T-helper 2 cell treated with Interferon-gamma antibody and Interleukin-4, amounts not matched to agents 5 μg/mL and 100 μg/mL, for 36 hours (primary cell): Measurements from ENCODE around the gene DAZ2.
"Not testable (repeated sequence)": the region's sequence is repeated elsewhere in the genome, so short reads cannot be mapped to it uniquely, and the experiment has no call there.

Source experiments
- DNase-seq: peaks from one replicate; pipeline ENCODE4 v3.0.0; 2021; ENCODE audit warnings: low spot score
- H3K27ac Mint-ChIP-seq: one replicate; pipeline ENCODE4 v1.8.0; 2021; ENCODE audit warnings: mild to moderate bottlenecking, mixed read lengths
- H3K27me3 Mint-ChIP-seq: one replicate; pipeline ENCODE4 v1.8.0; 2021; ENCODE audit warnings: low read depth, mixed read lengths
- H3K36me3 Mint-ChIP-seq: one replicate; pipeline ENCODE4 v1.8.0; 2021; ENCODE audit warnings: low read depth, mixed read lengths
- H3K4me1 Mint-ChIP-seq: one replicate; pipeline ENCODE4 v1.8.0; 2021; ENCODE audit warnings: low read depth, mixed read lengths
- H3K4me3 Mint-ChIP-seq: one replicate; pipeline ENCODE4 v1.8.0; 2022; ENCODE audit warnings: mild to moderate bottlenecking, moderate library complexity, mixed read lengths
- H3K9me3 Mint-ChIP-seq: one replicate; pipeline ENCODE4 v1.8.0; 2021; ENCODE audit warnings: mixed read lengths

DAZ2 gene

GRCh38 chrY:23219233-23219632, at the start of gene DAZ2:
Gene DAZ2, plus strand, starts transcription at chrY:23219533. Its CDS starts 208 bp downstream, at chrY:23219741.
- H3K4me1 Mint-ChIP-seq, H3K36me3 Mint-ChIP-seq, H3K27ac Mint-ChIP-seq, DNase-seq, H3K27me3 Mint-ChIP-seq, H3K4me3 Mint-ChIP-seq, H3K9me3 Mint-ChIP-seq: not testable (repeated sequence)

- not testable (repeated sequence) for DNase-seq, H3K27ac Mint-ChIP-seq, H3K4me1 Mint-ChIP-seq, H3K36me3 Mint-ChIP-seq, H3K9me3 Mint-ChIP-seq, H3K4me3 Mint-ChIP-seq, H3K27me3 Mint-ChIP-seq
These were observed 20.4 kb upstream of the DAZ2 start, which contains the start of gene DAZ1 for GRCh38 chrY:23198908-23199307. Gene DAZ1, minus strand, starts transcription at chrY:23199008. Its CDS starts 208 bp downstream, at chrY:23198800.

- H3K9me3 Mint-ChIP-seq, DNase-seq, H3K4me3 Mint-ChIP-seq, H3K4me1 Mint-ChIP-seq, H3K27me3 Mint-ChIP-seq, H3K36me3 Mint-ChIP-seq, H3K27ac Mint-ChIP-seq: not testable (repeated sequence)
These were observed 11.9 kb upstream of the DAZ2 start for GRCh38 chrY:23207455-23207854.

GRCh38 chrY:23209802-23210495, 9.4 kb upstream of the DAZ2 start:
- DNase-seq, H3K9me3 Mint-ChIP-seq, H3K36me3 Mint-ChIP-seq, H3K27ac Mint-ChIP-seq, H3K4me3 Mint-ChIP-seq, H3K27me3 Mint-ChIP-seq, H3K4me1 Mint-ChIP-seq: not testable (repeated sequence)

GRCh38 chrY:23210681-23211080, 8.7 kb upstream of the DAZ2 start:
- H3K36me3 Mint-ChIP-seq, H3K9me3 Mint-ChIP-seq, H3K27me3 Mint-ChIP-seq, H3K27ac Mint-ChIP-seq, H3K4me1 Mint-ChIP-seq, DNase-seq, H3K4me3 Mint-ChIP-seq: not testable (repeated sequence)
